Panc1 (cell line): ENCODE data around the gene DAB1. TPM values are rescaled to one million over a fixed set of nuclear protein-coding genes. Genes with fewer than 3 reads are reported as not detected.

Experiments used
- ATAC-seq: fragments of 200-7000 bp; cut with Tn5 transposase; 2 replicates; pipeline ENCODE4 v1.9.1; 2020; ENCODE audit warnings: mild to moderate bottlenecking, moderate library complexity
- BruUV-seq: library from RNA; stranded (reverse); fragments of 400-500 nt; replicated peaks from 2 replicates; lab custom pipeline; 2021; lab: Mats Ljungman, UMichigan
- CTCF ChIA-PET: fragments of 300-600 bp; sonication (Branson Sonifier 250); formaldehyde crosslinking; loops from one replicate; lab custom pipeline; 2022; ENCODE audit warnings: antibody characterized with exemption; lab: Charles Lee
- POLR2A ChIA-PET: fragments of 300-600 bp; sonication (Branson Sonifier 250); formaldehyde crosslinking; loops from one replicate; lab custom pipeline; 2022; ENCODE audit warnings: antibody characterized with exemption; lab: Charles Lee
- DNase-seq: peaks from one replicate; pipeline ENCODE4 v3.0.0-alpha.2; 2010; ENCODE audit warnings: low read depth, low spot score
- H3K27ac ChIP-seq: 2 replicates; pipeline ENCODE4 v1.5.1; 2011; ENCODE audit warnings: mild to moderate bottlenecking, low read length, inconsistent platforms
- H3K27me3 ChIP-seq: fragments of 200-500 bp; sonication (Bioruptor generic); 2 replicates; pipeline ENCODE4 v1.6.0; 2014; ENCODE audit warnings: low read length, inconsistent platforms; ENCODE audit not compliant: control insufficient read depth, insufficient read depth
- H3K36me3 ChIP-seq: fragments of 200-500 bp; sonication (Bioruptor generic); 2 replicates; pipeline ENCODE4 v1.5.1; 2014; ENCODE audit warnings: inconsistent platforms, mild to moderate bottlenecking, low read length, moderate library complexity; ENCODE audit not compliant: control insufficient read depth, insufficient read depth
- H3K4me1 ChIP-seq: 2 replicates; pipeline ENCODE4 v1.5.1; 2011; ENCODE audit warnings: inconsistent platforms, mild to moderate bottlenecking, low read length, moderate library complexity; ENCODE audit not compliant: control insufficient read depth, insufficient read depth
- H3K4me3 ChIP-seq, 2 experiments: 2 replicates each; pipeline ENCODE4 v1.5.1; 2011 to 2012; ENCODE audit warnings: low read depth in 2 of 2, low read length in 2 of 2, mild to moderate bottlenecking in 2 of 2, inconsistent platforms in 1 of 2, moderate library complexity in 1 of 2
- H3K9me3 ChIP-seq: fragments of 200-500 bp; sonication (Bioruptor generic); 2 replicates; pipeline ENCODE4 v1.5.1; 2014; ENCODE audit warnings: low read depth, mild to moderate bottlenecking, inconsistent platforms, low read length, moderate library complexity; ENCODE audit not compliant: control insufficient read depth, insufficient read depth
- CTCF ChIP-seq: fragments of 450-650 bp; IDR thresholded peaks from 2 replicates; pipeline ENCODE4 v1.5.1; 2017; ENCODE audit warnings: mild to moderate bottlenecking
- POLR2AphosphoS5 ChIP-seq: IDR thresholded peaks from 2 replicates; pipeline ENCODE4 v1.6.1; 2012; ENCODE audit warnings: mild to moderate bottlenecking, low read depth, low read length, moderate library complexity
- SIN3A ChIP-seq: IDR thresholded peaks from 2 replicates; pipeline ENCODE4 v1.6.1; 2012; ENCODE audit warnings: low read depth, mild to moderate bottlenecking, low read length, moderate library complexity, borderline replicate concordance; ENCODE audit not compliant: insufficient read depth
- TCF7L2 ChIP-seq: IDR thresholded peaks from 2 replicates; pipeline ENCODE4 v1.6.1; 2011; ENCODE audit warnings: mild to moderate bottlenecking, low read depth, low read length, inconsistent platforms
- in situ Hi-C: cut with HindIII; loops from 2 replicates; pipeline ENCODE4 v1.10.0; 2016; ENCODE audit warnings: low sequenced_read_pairs, low pct_unique_long_range_greater_than_20kb
- intact Hi-C: fragments of 100-400 bp; cut with micrococcal nuclease; formaldehyde crosslinking; loops from one replicate; pipeline ENCODE4 v1.10.0; 2022; ENCODE audit not compliant: unreplicated experiment
- total RNA-seq: library from RNA; stranded (reverse); gene quantifications from one replicate; pipeline ENCODE4 v1.2.1, GENCODE V29; 2021; ENCODE audit not compliant: unreplicated experiment
- TF ChIP-seq, protein P1 (sequence below), 2 experiments: IDR thresholded peaks; 2 replicates each; pipeline ENCODE4 v1.6.1; 2011 to 2012; ENCODE audit warnings: low read depth in 2 of 2, control low read depth in 1 of 2, low read length in 1 of 2, mild to moderate bottlenecking in 1 of 2, moderate library complexity in 1 of 2; ENCODE audit not compliant: insufficient read depth in 1 of 2

The DAB1 gene
- total RNA-seq, 1 experiment from 2014 or later = 0.05 TPM

- no peak for DNase-seq
- Histone ChIP-seq H3K4me1 (no peaks in the 10 kb centered on the region), H3K36me3 (no peaks in the 10 kb centered on the region), H3K9me3 (no peaks in the 10 kb centered on the region), H3K27me3 (no peaks in the 10 kb centered on the region), H3K27ac (no peak overlapping the region), H3K4me3 (no peak overlapping the region)
- ChIA-PET CTCF (no interaction called here), POLR2A (no interaction called here)
- intact Hi-C loops (no loop called here), in situ Hi-C loops (no loop called here)
- BruUV-seq = no TSS peak
- TF ChIP-seq TCF7L2 (no peak), SIN3A (no peak), CTCF (no peak), POLR2AphosphoS5 (no peak)
- TF ChIP-seq, protein P1, sequence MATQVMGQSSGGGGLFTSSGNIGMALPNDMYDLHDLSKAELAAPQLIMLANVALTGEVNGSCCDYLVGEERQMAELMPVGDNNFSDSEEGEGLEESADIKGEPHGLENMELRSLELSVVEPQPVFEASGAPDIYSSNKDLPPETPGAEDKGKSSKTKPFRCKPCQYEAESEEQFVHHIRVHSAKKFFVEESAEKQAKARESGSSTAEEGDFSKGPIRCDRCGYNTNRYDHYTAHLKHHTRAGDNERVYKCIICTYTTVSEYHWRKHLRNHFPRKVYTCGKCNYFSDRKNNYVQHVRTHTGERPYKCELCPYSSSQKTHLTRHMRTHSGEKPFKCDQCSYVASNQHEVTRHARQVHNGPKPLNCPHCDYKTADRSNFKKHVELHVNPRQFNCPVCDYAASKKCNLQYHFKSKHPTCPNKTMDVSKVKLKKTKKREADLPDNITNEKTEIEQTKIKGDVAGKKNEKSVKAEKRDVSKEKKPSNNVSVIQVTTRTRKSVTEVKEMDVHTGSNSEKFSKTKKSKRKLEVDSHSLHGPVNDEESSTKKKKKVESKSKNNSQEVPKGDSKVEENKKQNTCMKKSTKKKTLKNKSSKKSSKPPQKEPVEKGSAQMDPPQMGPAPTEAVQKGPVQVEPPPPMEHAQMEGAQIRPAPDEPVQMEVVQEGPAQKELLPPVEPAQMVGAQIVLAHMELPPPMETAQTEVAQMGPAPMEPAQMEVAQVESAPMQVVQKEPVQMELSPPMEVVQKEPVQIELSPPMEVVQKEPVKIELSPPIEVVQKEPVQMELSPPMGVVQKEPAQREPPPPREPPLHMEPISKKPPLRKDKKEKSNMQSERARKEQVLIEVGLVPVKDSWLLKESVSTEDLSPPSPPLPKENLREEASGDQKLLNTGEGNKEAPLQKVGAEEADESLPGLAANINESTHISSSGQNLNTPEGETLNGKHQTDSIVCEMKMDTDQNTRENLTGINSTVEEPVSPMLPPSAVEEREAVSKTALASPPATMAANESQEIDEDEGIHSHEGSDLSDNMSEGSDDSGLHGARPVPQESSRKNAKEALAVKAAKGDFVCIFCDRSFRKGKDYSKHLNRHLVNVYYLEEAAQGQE (IDR thresholded peaks at IDR 0.05; ENCODE audit: insufficient read depth in 1 of 2, low read depth in 2 of 2, low read length in 1 of 2) = no peak
- no peak for ATAC-seq
Measured at GRCh38 chr1:57255945-57256344, 167.9 kb downstream of the DAB1 start.

- CTCF ChIA-PET = no interaction called here
- Histone ChIP-seq H3K9me3 (no peaks in the 10 kb centered on the region), H3K27me3 (no peaks in the 10 kb centered on the region), H3K4me1 (no peaks in the 10 kb centered on the region), H3K36me3 (no peaks in the 10 kb centered on the region), H3K27ac (no peak overlapping the region), H3K4me3 (no peak overlapping the region)
- in situ Hi-C loops = no loop called here
- POLR2A ChIA-PET = no interaction called here
- DNase-seq = no peak
- ATAC-seq = no peak
- intact Hi-C loops = no loop called here
- TF ChIP-seq CTCF = no peak
- BruUV-seq = no TSS peak
Measured at GRCh38 chr1:57254022-57254421, 169.8 kb downstream of the DAB1 start.
